Stimulated activated naive CD4-positive, alpha-beta T cell treated with Interleukin-2 at 50 U/mL for 16 hours (primary cell): Measurements from ENCODE around the gene FAM240A.
"Not testable (repeated sequence)": the region's sequence is repeated elsewhere in the genome, so short reads cannot be mapped to it uniquely, and the experiment has no call there.

Experiments used
- DNase-seq: peaks from one replicate; lab custom pipeline; 2025; lab: John Stamatoyannopoulos, UW

FAM240A gene

GRCh38 chr3:46612324-46612723 lies at the start of gene FAM240A:
FAM240A (plus strand) TSS chr3:46612525; CDS start chr3:46612684, 159 bp downstream.
- DNase-seq, result no peak

GRCh38 chr3:46564190-46565021 lies 47.9 kb upstream of the FAM240A start:
- no peak for DNase-seq

GRCh38 chr3:46565077-46565476 lies 47.2 kb upstream of the FAM240A start:
- DNase-seq, result no peak

GRCh38 chr3:46565607-46566039 lies 46.7 kb upstream of the FAM240A start:
- DNase-seq, result no peak

- peak; percentile 25 for DNase-seq
Measured at GRCh38 chr3:46566040-46566641, 46.2 kb upstream of the FAM240A start, which contains the start of gene LRRC2. LRRC2 (minus strand) TSS chr3:46566302; CDS start chr3:46551591, 14,711 bp downstream.

- no peak for DNase-seq
Measured at GRCh38 chr3:46571684-46572083, 40.6 kb upstream of the FAM240A start.

GRCh38 chr3:46573701-46574100 lies 38.6 kb upstream of the FAM240A start:
- no peak for DNase-seq

GRCh38 chr3:46574243-46574646 lies 38.1 kb upstream of the FAM240A start:
- no peak for DNase-seq

GRCh38 chr3:46574881-46575576 lies 37.3 kb upstream of the FAM240A start:
- no peak for DNase-seq

- no peak for DNase-seq
Measured at GRCh38 chr3:46575577-46576222, 36.6 kb upstream of the FAM240A start.

GRCh38 chr3:46576386-46576785 lies 35.9 kb upstream of the FAM240A start:
- no peak for DNase-seq

- DNase-seq, result no peak
Measured at GRCh38 chr3:46576879-46577278, 35.4 kb upstream of the FAM240A start.

- not testable (repeated sequence) for DNase-seq
Measured at GRCh38 chr3:46577580-46578249, 34.6 kb upstream of the FAM240A start.

- no peak for DNase-seq
Measured at GRCh38 chr3:46578973-46579755, 33.2 kb upstream of the FAM240A start.

- no peak for DNase-seq
Measured at GRCh38 chr3:46579756-46580286, 32.5 kb upstream of the FAM240A start.

GRCh38 chr3:46580675-46581074 lies 31.6 kb upstream of the FAM240A start:
- no peak for DNase-seq

GRCh38 chr3:46584598-46585467 lies 27.5 kb upstream of the FAM240A start:
- no peak for DNase-seq

GRCh38 chr3:46585799-46586693 lies 26.3 kb upstream of the FAM240A start:
- no peak for DNase-seq
